ENCODE results near the gene ARSJ.
A peak's percentile ranks its signal among the peaks of the same experiment; 100 is the strongest.
"Not testable (repeated sequence)": the region's sequence is repeated elsewhere in the genome, so short reads cannot be mapped to it uniquely, and the experiment has no call there.

The ARSJ gene

GRCh38 chr4:113979148-113979904 lies at the start of gene ARSJ:
ARSJ (minus strand) TSS chr4:113979647; CDS start chr4:113978834, 813 bp downstream.
- peak; percentile 8 for DNase-seq

GRCh38 chr4:114028071-114028470 lies 48.6 kb upstream of the ARSJ start:
- DNase-seq = no peak

- DNase-seq = no peak
Observed at GRCh38 chr4:114027596-114027995, 48.1 kb upstream of the ARSJ start.

- no peak for DNase-seq
Observed at GRCh38 chr4:114026447-114026846, 47.0 kb upstream of the ARSJ start.

GRCh38 chr4:114025176-114025777 lies 45.8 kb upstream of the ARSJ start:
- no peak for DNase-seq

GRCh38 chr4:114021451-114021850 lies 42.0 kb upstream of the ARSJ start:
- no peak for DNase-seq

GRCh38 chr4:114019969-114020358 lies 40.5 kb upstream of the ARSJ start:
- DNase-seq = no peak

GRCh38 chr4:114019276-114019968 lies 40.0 kb upstream of the ARSJ start:
- no peak for DNase-seq

GRCh38 chr4:114017120-114017917 lies 37.9 kb upstream of the ARSJ start:
- no peak for DNase-seq

GRCh38 chr4:114015444-114015899 lies 36.0 kb upstream of the ARSJ start:
- DNase-seq = no peak

- not testable (repeated sequence) for DNase-seq
Observed at GRCh38 chr4:114013201-114013600, 33.8 kb upstream of the ARSJ start.

GRCh38 chr4:114012749-114013148 lies 33.3 kb upstream of the ARSJ start:
- DNase-seq = no peak

GRCh38 chr4:114005569-114006442 lies 26.4 kb upstream of the ARSJ start:
- no peak for DNase-seq

- not testable (repeated sequence) for DNase-seq
Observed at GRCh38 chr4:114004483-114005226, 25.2 kb upstream of the ARSJ start.

GRCh38 chr4:113998531-113998930 lies 19.1 kb upstream of the ARSJ start:
- no peak for DNase-seq

GRCh38 chr4:113998079-113998478 lies 18.6 kb upstream of the ARSJ start:
- DNase-seq = no peak

- DNase-seq = no peak
Observed at GRCh38 chr4:113997206-113997605, 17.8 kb upstream of the ARSJ start.

GRCh38 chr4:113996599-113997177 lies 17.2 kb upstream of the ARSJ start:
- no peak for DNase-seq

GRCh38 chr4:113993887-113994286 lies 14.4 kb upstream of the ARSJ start:
- no peak for DNase-seq

- DNase-seq = no peak
Observed at GRCh38 chr4:113990886-113991285, 11.4 kb upstream of the ARSJ start.

- DNase-seq = no peak
Observed at GRCh38 chr4:113987382-113987941, 8.0 kb upstream of the ARSJ start.

All from NCI-H82 (cell line).